HG02970 (cell line): Measurements from ENCODE around the gene TBC1D1.

ENCODE experiments used
- ATAC-seq: cut with Tn5 transposase; IDR thresholded peaks from one replicate; pipeline ENCODE4 v1.9.1; 2021; ENCODE audit warnings: mild to moderate bottlenecking, moderate library complexity, moderate number of reproducible peaks; ENCODE audit not compliant: unreplicated experiment, low FRiP score

The TBC1D1 gene

DNA sequence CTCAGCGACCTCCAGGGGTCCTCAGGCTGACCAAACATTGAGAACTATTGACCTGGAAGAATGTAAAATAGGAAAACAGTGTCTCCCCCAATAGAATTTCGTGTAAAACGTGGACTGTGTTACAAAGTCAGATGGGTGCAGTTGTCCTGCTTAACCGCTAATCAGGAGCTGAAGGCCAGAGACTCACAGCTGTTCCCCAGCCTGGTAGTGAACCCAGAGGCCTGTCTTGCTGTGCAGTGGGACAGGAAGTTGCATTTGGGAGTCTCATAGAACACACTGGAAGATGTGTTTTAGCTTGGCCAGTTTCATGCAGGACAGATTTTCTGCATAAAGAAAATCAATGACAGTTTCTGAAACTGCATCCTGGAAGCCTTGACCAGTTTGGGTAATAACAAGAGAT lies 220.8 kb downstream of the TBC1D1 start:
- no peak for ATAC-seq

DNA sequence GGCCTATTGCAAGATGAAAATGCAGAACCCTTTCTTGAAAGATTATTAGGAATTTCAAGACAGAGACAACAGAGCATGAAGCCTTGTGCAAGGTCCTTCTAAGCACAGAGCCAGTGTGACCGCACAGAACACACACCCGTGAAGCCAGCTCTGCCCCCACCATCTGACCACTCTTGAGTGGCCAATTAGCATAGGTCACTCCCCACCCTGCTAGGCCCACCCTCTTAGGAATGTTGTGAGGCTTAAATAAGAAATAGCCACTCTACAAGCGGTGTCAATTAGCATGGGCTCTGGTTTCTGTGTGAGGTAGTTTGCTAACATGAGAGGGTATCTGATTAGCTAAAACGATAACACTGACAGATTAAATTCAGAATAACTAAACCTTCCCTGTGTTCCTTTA lies 222.2 kb downstream of the TBC1D1 start:
- ATAC-seq: no peak

DNA sequence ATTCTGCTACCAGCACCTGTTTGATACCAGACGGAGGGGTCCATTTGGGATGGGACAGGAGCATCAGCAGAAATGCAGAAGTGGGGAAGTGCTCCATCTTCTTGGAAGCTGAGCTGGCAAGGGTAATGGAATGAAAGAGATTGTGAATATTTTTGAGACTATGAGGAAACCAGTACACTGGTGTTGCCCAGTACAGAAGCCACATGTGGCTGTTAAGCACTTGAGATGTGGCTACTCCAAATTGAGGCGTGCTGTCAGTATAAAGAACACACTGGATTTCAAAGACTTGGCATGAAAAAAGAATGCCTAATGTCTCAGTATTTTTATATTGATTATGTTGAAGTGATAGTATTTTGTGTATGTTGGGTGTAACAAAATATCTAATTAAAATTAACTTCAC lies 222.7 kb downstream of the TBC1D1 start:
- ATAC-seq: no peak

DNA sequence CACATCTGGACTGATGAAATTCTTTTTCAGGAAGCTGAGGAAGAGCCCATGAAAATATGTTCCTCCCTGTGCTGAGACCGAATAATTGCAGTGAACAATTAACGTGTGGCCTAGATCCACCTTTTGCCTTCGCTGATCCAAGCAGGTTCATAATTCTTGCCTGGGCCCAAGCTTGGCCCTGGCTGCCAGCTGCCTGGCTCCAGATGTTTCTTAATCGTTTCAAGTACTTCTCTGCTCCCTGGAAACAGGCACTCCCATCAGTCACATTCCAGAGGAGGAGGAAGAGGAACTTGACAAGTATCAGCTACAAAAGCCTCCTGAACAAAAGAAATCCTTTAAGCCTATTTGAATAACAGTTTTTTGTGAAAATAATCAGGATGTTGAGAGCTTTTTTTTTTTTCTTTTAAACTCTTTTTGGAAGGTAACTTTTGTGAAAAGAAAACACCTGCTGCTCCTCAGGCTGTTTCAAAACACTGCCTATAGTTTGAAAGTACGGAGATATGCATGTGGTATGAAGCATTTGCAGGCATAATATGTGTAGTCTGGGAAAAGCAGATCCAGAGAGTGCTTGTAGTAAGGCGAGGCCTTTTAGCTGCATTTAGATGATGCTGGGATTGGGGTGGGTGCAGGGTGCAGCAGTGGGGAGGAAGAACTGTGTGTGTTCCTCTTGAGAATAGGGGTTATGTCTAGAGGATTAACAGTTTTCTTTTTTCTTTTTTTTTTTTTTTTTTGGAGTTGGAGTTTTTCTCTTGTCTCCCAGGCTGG lies 223.7 kb downstream of the TBC1D1 start:
- no peak for ATAC-seq

DNA sequence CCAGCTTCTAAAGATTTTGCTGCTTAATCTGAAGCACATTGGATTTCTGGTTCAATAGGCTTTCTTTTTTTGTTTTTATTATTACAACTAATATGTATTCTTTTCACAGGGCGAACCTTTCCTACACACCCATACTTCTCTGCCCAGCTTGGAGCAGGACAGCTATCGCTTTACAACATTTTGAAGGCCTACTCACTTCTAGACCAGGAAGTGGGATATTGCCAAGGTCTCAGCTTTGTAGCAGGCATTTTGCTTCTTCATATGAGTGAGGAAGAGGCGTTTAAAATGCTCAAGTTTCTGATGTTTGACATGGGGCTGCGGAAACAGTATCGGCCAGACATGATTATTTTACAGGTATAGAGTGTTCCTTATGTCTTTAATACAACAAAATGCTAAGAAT lies 224.7 kb downstream of the TBC1D1 start:
- ATAC-seq: no peak

DNA sequence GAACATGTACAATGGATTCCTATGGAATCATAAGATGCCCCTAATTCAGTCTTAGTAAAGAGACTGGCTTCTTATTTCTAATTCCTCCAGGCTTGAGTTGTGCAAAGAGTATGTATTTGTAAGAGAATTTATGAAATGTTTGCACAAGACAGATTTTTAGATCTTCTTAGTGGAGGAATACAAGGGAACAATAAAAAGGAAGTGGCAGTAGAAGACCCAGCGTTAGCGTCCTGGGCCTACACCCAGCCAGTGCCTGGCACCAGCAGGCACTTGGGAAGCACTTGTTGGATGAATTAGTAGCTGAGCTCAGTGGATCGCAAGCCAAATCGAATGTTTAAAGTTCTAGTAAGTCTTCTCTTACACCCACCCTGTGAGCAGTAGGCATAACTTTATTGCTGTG lies 226.7 kb downstream of the TBC1D1 start:
- no peak for ATAC-seq

DNA sequence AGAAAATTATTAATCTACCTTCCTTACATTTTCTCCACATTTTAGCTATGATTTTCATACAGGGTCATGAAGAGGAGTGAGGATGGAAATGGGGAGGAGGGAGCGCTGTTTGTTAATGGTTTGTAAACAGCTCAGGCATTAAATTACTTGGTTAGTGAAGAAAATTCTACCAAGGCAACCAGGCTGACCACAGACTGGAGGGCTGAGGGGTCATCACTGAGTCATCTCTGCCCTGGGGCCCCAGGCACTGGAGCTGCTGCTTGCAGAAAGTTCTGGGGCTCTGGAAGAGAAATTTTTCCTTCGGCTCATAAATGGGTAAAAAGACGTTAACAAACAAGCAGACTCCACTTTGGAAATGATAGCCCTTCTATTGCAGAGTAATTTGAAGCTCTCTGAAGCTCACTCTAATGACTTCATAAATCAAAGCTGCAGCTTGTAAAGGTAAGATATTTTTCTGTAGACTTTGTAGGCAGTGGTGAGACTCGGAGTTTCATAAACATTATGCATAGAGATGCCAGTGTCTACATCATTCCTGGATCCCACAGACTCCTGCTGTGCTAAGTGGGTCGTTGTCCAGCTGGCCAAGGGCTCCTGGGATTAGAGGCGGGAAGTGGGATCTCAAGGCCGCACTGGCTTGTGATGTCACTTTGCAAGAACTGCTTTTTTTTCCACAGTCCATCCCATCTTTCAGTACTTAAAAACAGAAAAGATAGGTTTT lies 228.9 kb downstream of the TBC1D1 start:
- no peak for ATAC-seq

DNA sequence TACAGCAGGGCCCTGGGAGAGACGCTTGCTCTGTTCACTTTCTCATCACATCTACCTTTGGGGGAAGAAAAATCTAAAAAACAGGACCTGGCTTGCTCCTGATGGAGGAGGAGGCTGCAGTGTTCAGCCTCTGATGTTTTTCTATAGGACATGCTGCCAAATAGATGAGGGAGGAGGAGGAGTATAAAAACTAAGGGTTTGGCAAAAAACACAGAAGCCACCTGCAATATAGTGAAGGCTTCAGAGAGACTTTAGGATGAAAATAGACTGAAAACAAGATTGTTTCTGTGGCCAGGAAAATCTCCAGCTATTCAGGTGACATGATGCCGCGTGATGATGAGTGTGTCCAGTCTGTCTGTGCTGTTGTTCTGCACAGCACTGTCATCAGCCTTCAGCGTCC lies 229.9 kb downstream of the TBC1D1 start:
- no peak for ATAC-seq

DNA sequence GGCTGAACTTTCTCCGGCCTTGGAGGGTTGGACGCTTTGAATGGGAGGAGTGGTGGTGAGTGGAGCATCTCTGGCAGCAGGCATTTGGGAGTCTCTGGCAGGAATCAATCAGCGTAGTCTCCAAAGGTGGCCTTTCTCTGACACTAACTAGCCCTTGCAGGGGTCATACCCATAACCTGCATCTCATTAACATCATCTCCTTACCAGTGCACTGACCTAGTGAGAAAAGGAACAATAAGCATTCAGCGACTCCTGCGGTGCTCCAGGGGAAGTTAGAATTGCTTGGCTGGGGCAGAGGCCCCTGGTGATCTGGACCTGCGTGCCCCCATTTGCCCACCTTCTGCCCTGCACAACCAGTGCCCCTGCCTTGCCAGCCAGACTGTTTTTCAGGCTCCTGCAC lies 231.2 kb downstream of the TBC1D1 start:
- ATAC-seq: no peak

DNA sequence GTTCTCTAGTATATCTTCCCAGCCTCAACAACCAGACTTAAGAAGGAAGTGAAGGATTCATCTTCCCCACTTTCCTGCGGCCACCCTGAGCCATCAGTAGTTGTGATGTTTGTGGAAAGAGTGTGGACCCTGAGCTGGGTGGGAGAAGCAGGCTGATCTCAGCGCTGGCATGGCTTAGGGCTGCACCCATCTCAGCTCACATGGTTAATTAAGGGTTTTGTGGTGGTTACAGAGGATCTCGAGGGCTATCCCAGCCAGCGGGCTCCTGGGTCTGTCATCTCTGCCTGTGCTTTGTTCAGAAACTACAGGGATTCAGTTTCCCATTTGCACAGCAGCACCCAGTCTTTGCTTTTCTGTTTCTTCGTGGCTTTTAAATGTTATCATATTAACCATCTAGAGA lies 232.7 kb downstream of the TBC1D1 start:
- ATAC-seq: no peak

DNA sequence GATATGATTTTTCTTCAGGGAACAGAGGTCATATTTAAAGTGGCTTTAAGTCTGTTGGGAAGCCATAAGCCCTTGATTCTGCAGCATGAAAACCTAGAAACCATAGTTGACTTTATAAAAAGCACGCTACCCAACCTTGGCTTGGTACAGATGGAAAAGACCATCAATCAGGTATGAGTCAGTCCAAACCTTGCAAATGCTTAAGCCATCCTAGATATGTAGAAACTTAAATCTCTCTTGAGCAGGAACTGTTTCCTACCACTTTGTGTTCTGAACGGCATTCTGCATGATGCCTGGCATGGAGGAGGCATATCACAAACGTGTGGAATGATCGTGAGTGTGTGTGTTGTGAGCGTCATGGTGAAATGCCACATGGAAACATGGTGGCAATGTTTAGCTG lies 234.1 kb downstream of the TBC1D1 start:
- no peak for ATAC-seq

DNA sequence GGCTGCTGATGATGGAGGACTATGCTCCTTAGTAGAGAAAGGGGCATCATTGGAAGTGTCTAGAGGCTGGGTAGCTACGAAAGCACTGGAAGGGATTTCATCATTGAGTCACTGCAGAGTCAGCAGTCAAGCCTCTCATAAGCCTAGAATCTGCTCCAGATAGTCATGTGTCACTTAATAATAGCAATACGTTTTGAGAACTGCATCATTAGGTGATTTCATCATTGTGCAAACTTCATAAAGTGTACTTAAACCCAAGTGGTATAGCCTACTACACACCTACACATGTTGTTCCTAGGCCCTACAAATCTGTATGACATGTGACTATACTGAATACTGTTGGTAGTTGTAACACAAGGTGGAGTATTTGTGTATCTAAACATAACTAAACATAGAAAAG lies 234.9 kb downstream of the TBC1D1 start:
- no peak for ATAC-seq

DNA sequence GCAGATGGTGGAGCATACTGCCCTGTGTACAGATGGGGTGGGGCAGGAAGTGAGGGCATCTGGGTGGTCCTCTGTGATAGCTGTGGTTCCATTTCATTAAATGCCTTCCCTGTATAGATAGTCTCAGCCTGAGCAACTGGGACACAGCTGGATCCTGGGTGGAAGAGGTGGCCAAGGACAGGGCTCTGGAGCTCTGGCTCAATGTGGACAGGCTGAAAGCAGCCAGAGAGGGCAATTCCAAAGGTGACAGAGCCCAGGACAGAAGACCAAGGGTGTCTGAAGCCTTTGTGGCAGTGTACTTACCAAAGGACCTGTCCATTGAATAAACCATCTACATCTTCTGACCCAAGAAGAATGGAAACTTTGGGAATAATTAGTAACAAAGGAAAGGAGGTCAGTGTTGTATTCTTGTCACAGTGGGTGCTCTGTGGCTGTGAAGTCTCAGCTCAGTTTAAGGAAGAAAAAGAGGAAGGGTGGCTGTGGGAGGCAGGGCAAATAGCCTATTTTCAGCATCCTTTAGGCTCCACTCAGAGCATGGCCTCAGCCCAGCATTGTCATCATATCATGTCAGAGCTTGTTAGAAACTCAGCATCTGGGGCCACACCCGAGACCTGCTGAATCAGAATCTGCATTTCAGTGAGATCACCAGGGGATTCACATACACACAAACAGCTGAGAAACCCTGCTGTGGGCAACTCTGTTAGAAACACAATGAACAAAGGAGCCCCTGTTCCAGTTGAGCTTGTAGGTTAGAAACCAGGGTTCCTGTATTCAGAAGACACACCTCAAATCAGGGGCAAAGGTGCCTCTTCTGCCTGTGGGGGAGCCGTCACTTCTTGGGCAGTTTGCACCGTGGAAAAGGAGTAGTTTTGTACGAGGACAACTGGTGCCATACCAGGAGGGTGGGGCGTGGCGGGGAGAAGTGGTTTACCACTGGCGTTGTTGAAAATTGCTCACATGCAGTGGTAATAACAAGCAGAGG lies 237.9 kb downstream of the TBC1D1 start:
- no peak for ATAC-seq

DNA sequence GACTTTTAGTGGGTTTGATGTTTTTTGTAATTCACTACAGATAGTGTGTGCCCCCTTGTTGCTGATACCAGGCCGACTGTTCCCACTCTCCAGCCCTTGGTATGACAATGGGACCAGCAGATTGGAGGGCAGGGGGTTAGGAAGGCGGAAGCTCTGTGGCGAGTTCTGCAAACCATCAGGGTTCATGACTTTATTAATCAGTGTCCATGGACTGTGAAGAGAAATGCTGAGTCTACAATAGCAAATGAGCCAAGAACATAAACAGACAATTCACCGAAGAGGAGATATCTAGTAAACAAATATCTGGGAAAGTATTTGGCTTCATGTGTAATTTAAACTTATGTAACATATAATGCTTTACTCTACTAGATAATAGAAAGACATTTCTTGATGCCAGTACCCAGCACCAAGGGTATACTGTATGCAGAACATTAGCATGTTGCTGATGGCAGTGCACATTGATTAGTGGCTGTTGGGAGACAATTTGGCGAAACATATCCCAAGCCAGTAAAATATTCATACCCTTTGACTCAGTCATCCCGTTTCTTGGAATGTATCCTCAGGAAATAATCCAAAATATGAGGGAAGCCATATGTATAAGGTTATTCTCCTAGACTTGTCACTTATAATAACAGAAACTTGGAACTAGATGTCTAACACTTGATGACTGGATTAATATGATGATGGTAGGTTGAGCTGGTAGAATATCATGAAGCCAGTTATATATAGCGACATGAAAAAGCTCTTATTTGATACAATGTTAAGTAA lies 238.8 kb downstream of the TBC1D1 start:
- ATAC-seq: no peak

DNA sequence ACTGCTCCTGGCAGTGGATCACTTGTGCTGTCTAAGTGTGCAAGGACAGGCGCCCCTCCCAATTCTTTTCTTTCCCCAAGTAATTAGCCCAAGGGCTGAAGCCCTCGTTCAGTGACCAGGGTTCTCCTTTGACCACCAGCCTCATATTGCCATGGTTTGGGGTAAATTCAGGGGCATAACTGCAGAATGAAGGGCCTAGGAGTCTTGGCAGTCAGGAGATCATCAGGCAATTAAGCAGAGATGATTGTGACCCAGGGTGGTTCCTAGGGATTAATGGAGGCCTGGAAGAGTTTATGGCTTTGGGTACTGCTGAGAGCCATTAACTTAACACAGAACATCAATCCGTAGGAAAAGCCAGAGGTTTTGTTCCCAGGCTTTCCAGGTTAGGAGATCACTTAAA lies 240.0 kb downstream of the TBC1D1 start:
- ATAC-seq: no peak

DNA sequence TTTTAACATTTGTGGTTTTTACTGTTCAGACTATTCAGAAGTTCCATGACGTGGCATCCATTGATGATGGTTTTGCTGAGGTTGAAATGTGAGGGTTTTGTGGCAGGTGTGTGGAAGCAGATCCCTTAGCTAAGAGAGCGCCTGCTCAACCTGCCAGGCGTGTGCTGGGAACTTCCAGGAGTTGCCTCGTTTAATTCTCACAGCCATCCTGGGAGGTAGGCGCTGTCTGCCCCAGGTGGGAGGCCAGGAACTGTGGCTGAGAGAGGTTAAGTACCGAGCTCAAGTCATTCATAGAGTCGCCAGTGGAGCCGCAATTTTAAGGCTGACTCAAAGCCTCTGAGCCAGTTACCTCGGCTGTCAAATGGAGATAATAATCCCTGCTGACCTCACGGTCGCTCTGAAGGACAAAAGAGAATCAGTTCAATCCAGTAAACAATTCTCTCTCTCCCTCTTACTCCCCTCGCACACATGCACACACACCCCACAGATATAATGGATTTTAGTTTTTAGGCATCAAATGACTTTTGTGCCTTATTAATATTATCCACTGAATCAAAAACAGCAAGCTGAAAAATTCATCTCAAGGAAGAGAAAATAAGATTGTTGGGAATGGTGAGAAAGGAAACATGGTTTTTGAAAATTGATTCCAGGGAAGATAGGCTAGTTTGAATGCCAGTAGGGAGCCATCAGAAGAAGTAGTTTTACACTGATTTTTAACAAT lies 240.6 kb downstream of the TBC1D1 start:
- peak; percentile 29 for ATAC-seq

DNA sequence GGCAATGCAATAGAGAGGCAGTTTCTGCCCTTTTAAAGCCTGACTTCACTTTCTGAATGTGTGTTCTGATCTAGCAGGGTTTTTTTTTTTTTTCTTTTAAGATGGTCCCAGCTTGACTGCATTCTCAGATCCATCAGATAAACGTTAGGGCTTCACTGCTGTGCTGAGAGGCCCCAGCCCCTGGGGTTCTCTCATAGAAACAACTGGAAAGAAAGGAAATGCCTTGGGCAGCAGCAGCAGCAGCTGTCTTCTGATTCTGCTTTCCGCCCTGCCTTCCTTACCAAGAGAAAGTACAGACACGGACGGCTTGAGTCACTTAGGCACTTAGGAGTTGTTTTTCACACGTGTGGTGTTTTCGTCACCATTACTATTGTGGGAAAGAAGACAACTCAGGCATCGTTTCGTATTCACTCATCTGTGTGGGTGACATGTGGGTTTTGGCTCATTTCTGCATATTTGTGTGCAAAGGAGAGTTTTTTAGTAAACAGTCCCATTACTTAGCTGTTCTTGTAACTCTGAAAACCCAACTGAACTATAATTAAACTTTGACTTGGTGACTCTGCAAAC lies 241.3 kb downstream of the TBC1D1 start:
- ATAC-seq: peak; percentile 72

DNA sequence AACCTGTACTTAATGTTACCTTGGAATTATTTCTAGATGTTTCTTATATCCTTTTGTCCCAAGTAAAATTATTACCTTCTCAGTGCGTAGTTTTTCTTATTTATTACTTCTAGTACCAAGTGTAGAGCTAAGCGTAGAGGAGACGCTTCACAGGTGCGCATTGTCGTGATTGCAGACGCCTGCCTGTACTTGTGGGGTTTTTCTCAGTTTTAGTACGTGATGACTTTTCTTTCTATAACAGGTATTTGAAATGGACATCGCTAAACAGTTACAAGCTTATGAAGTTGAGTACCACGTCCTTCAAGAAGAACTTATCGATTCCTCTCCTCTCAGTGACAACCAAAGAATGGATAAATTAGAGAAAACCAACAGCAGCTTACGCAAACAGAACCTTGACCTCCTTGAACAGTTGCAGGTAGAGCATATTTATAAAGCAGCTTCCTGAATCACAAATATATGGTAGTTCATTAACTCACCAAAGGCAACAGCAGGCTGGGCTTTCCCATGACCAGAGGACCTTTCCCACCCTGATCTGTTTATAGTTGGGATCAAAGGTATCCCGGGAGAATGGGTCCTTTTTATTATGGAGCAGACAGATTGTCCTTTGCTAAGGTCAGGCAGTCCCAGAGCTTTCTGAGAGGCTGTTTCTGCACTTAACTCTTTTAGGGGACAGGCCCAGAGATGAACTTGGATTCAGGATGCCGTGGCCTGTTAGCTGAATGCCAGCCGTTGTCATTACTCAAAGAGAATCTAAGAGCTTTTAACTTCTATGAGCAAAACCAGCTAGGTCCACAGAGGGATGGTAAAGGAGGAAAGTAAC lies 242.2 kb downstream of the TBC1D1 start:
- ATAC-seq: no peak
